Measurements from ENCODE around the gene GRM1.

GRM1 gene

GRCh38 chr6:146095481-146095880 is 66.6 kb downstream of the GRM1 start:
- Histone ChIP-seq H3K9me3 (ENCODE audit: insufficient read depth, low read length) (no peaks in the 10 kb centered on the region), H3K4me1 (ENCODE audit: insufficient read depth, insufficient read length) (no peaks in the 10 kb centered on the region), H3K27me3 (ENCODE audit: insufficient read depth, insufficient read length) (no peaks in the 10 kb centered on the region), H3K36me3 (ENCODE audit: insufficient read depth, insufficient read length, low read length) (no peaks in the 10 kb centered on the region), H3K4me3 (ENCODE audit: insufficient read length, low read depth) (no peak overlapping the region), H3K9ac (ENCODE audit: insufficient read length, low read depth) (no peak overlapping the region)
- DNase-seq (ENCODE audit: low read depth, low spot score): no peak
- no peak for TF ChIP-seq YY1 (IDR thresholded peaks at IDR 0.05; ENCODE audit: insufficient read depth, insufficient read length)

- Histone ChIP-seq H3K4me1 (ENCODE audit: insufficient read depth, insufficient read length) (no peaks in the 10 kb centered on the region), H3K4me3 (ENCODE audit: insufficient read length, low read depth) (no peak overlapping the region), H3K9ac (ENCODE audit: insufficient read length, low read depth) (no peak overlapping the region), H3K27me3 (ENCODE audit: insufficient read depth, insufficient read length) (no peaks in the 10 kb centered on the region), H3K9me3 (ENCODE audit: insufficient read depth, low read length) (no peaks in the 10 kb centered on the region), H3K36me3 (ENCODE audit: insufficient read depth, insufficient read length, low read length) (no peaks in the 10 kb centered on the region)
- no peak for TF ChIP-seq ZNF274 (IDR thresholded peaks at IDR 0.05; ENCODE audit: low read depth, low read length)
- TF ChIP-seq YY1 (IDR thresholded peaks at IDR 0.05; ENCODE audit: insufficient read depth, insufficient read length): no peak
- no peak for TF ChIP-seq SUZ12 (IDR thresholded peaks at IDR 0.05; ENCODE audit: extremely low read depth, insufficient read depth, insufficient read length)
- no peak for DNase-seq (ENCODE audit: low read depth, low spot score)
Observed at GRCh38 chr6:146097586-146097985, 68.7 kb downstream of the GRM1 start.

GRCh38 chr6:146100776-146101175 is 71.9 kb downstream of the GRM1 start:
- H3K4me3 ChIP-seq (ENCODE audit: insufficient read length, low read depth): no peak overlapping the region
- TF ChIP-seq YY1 (IDR thresholded peaks at IDR 0.05; ENCODE audit: insufficient read depth, insufficient read length) (no peak), ZNF274 (IDR thresholded peaks at IDR 0.05; ENCODE audit: low read depth, low read length) (no peak), SUZ12 (IDR thresholded peaks at IDR 0.05; ENCODE audit: extremely low read depth, insufficient read depth, insufficient read length) (no peak)
- DNase-seq (ENCODE audit: low read depth, low spot score): no peak
- H3K36me3 ChIP-seq (ENCODE audit: insufficient read depth, insufficient read length, low read length): no peaks in the 10 kb centered on the region
- no peaks in the 10 kb centered on the region for H3K27me3 ChIP-seq (ENCODE audit: insufficient read depth, insufficient read length)
- no peaks in the 10 kb centered on the region for H3K4me1 ChIP-seq (ENCODE audit: insufficient read depth, insufficient read length)
- H3K9me3 ChIP-seq (ENCODE audit: insufficient read depth, low read length): no peaks in the 10 kb centered on the region
- no peak overlapping the region for H3K9ac ChIP-seq (ENCODE audit: insufficient read length, low read depth)

- Histone ChIP-seq H3K4me3 (ENCODE audit: insufficient read length, low read depth) (no peak overlapping the region), H3K9me3 (ENCODE audit: insufficient read depth, low read length) (no peaks in the 10 kb centered on the region), H3K4me1 (ENCODE audit: insufficient read depth, insufficient read length) (no peaks in the 10 kb centered on the region), H3K9ac (ENCODE audit: insufficient read length, low read depth) (no peak overlapping the region), H3K27me3 (ENCODE audit: insufficient read depth, insufficient read length) (no peaks in the 10 kb centered on the region), H3K36me3 (ENCODE audit: insufficient read depth, insufficient read length, low read length) (no peaks in the 10 kb centered on the region)
- TF ChIP-seq SUZ12 (IDR thresholded peaks at IDR 0.05; ENCODE audit: extremely low read depth, insufficient read depth, insufficient read length) (no peak), YY1 (IDR thresholded peaks at IDR 0.05; ENCODE audit: insufficient read depth, insufficient read length) (no peak)
- DNase-seq (ENCODE audit: low read depth, low spot score): peak; percentile 3
Observed at GRCh38 chr6:146103416-146104072, 74.7 kb downstream of the GRM1 start.

- no peaks in the 10 kb centered on the region for H3K36me3 ChIP-seq (ENCODE audit: insufficient read depth, insufficient read length, low read length)
- no peaks in the 10 kb centered on the region for H3K4me1 ChIP-seq (ENCODE audit: insufficient read depth, insufficient read length)
- no peak for DNase-seq (ENCODE audit: low read depth, low spot score)
- no peak overlapping the region for H3K4me3 ChIP-seq (ENCODE audit: insufficient read length, low read depth)
- no peak for TF ChIP-seq YY1 (IDR thresholded peaks at IDR 0.05; ENCODE audit: insufficient read depth, insufficient read length)
- no peak for TF ChIP-seq ZNF274 (IDR thresholded peaks at IDR 0.05; ENCODE audit: low read depth, low read length)
- no peak for TF ChIP-seq SUZ12 (IDR thresholded peaks at IDR 0.05; ENCODE audit: extremely low read depth, insufficient read depth, insufficient read length)
- H3K9me3 ChIP-seq (ENCODE audit: insufficient read depth, low read length): no peaks in the 10 kb centered on the region
- no peak overlapping the region for H3K9ac ChIP-seq (ENCODE audit: insufficient read length, low read depth)
- H3K27me3 ChIP-seq (ENCODE audit: insufficient read depth, insufficient read length): no peaks in the 10 kb centered on the region
Observed at GRCh38 chr6:146106532-146106931, 77.7 kb downstream of the GRM1 start.

- no peaks in the 10 kb centered on the region for H3K27me3 ChIP-seq (ENCODE audit: insufficient read depth, insufficient read length)
- no peaks in the 10 kb centered on the region for H3K36me3 ChIP-seq (ENCODE audit: insufficient read depth, insufficient read length, low read length)
- no peak for DNase-seq (ENCODE audit: low read depth, low spot score)
- no peak overlapping the region for H3K4me3 ChIP-seq (ENCODE audit: insufficient read length, low read depth)
- no peaks in the 10 kb centered on the region for H3K9me3 ChIP-seq (ENCODE audit: insufficient read depth, low read length)
- H3K9ac ChIP-seq (ENCODE audit: insufficient read length, low read depth): no peak overlapping the region
- no peaks in the 10 kb centered on the region for H3K4me1 ChIP-seq (ENCODE audit: insufficient read depth, insufficient read length)
- TF ChIP-seq ZNF274 (IDR thresholded peaks at IDR 0.05; ENCODE audit: low read depth, low read length): no peak
- TF ChIP-seq YY1 (IDR thresholded peaks at IDR 0.05; ENCODE audit: insufficient read depth, insufficient read length): no peak
Observed at GRCh38 chr6:146110990-146111389, 82.1 kb downstream of the GRM1 start.

- H3K9ac ChIP-seq (ENCODE audit: insufficient read length, low read depth): no peak overlapping the region
- H3K4me1 ChIP-seq (ENCODE audit: insufficient read depth, insufficient read length): no peaks in the 10 kb centered on the region
- TF ChIP-seq SUZ12 (IDR thresholded peaks at IDR 0.05; ENCODE audit: extremely low read depth, insufficient read depth, insufficient read length) (no peak), ZNF274 (IDR thresholded peaks at IDR 0.05; ENCODE audit: low read depth, low read length) (no peak), YY1 (IDR thresholded peaks at IDR 0.05; ENCODE audit: insufficient read depth, insufficient read length) (no peak)
- H3K4me3 ChIP-seq (ENCODE audit: insufficient read length, low read depth): no peak overlapping the region
- H3K27me3 ChIP-seq (ENCODE audit: insufficient read depth, insufficient read length): no peaks in the 10 kb centered on the region
- no peaks in the 10 kb centered on the region for H3K9me3 ChIP-seq (ENCODE audit: insufficient read depth, low read length)
- H3K36me3 ChIP-seq (ENCODE audit: insufficient read depth, insufficient read length, low read length): no peaks in the 10 kb centered on the region
- DNase-seq (ENCODE audit: low read depth, low spot score): no peak
Observed at GRCh38 chr6:146111881-146112450, 83.1 kb downstream of the GRM1 start.
